ENCODE results near the gene SND1.

SND1 gene

GRCh38 chr7:127828843-127829500, 177.0 kb downstream of the SND1 start:
- H3K4me3 ChIP-seq (ENCODE audit: insufficient read depth, low read length, poor library complexity, severe bottlenecking), result no peak overlapping the region
- no peak overlapping the region for H2AFZ ChIP-seq (ENCODE audit: low read depth, low read length, severe bottlenecking)
- no peaks in the 10 kb centered on the region for H3K27me3 ChIP-seq (ENCODE audit: low read length)
- H3F3A ChIP-seq (ENCODE audit: insufficient read depth), result no peaks in the 10 kb centered on the region
- 0 out of 2 replicates have a peak, but pooled peaks cover 4% of the 10 kb centered on the region for H3K36me3 ChIP-seq (ENCODE audit: low read length)
- TF ChIP-seq EZH2phosphoT487 (conservative IDR thresholded peaks at IDR 0.05; ENCODE audit: low read length) (no peak), CTCF (IDR thresholded peaks at IDR 0.05; ENCODE audit: insufficient read depth, low read length, poor library complexity, severe bottlenecking) (no peak)
- no peak overlapping the region for H3K27ac ChIP-seq (ENCODE audit: low read depth, low read length)
- H4K20me1 ChIP-seq (ENCODE audit: low read depth, low read length), result no peaks in the 10 kb centered on the region
- H3K9me2 ChIP-seq (replicated peaks; ENCODE audit: insufficient read depth, low read length), result no peaks in the 10 kb centered on the region
- H3K9ac ChIP-seq (ENCODE audit: low read length), result no peak overlapping the region
- no peaks in the 10 kb centered on the region for H3K9me3 ChIP-seq (ENCODE audit: insufficient read depth, low read length)
- H3K4me2 ChIP-seq (ENCODE audit: low read depth, low read length, poor library complexity, severe bottlenecking), result no peak overlapping the region
- peaks cover 26% of the 10 kb centered on the region; the same call in 1 of the 2 replicates for H3K79me2 ChIP-seq (ENCODE audit: insufficient read depth, low read length)

- no peaks in the 10 kb centered on the region for H3K27me3 ChIP-seq (ENCODE audit: low read length)
- H3K4me3 ChIP-seq (ENCODE audit: insufficient read depth, low read length, poor library complexity, severe bottlenecking), result no peak overlapping the region
- H3K4me2 ChIP-seq (ENCODE audit: low read depth, low read length, poor library complexity, severe bottlenecking), result no peak overlapping the region
- H3F3A ChIP-seq (ENCODE audit: insufficient read depth), result no peaks in the 10 kb centered on the region
- no peaks in the 10 kb centered on the region for H3K9me3 ChIP-seq (ENCODE audit: insufficient read depth, low read length)
- H2AFZ ChIP-seq (ENCODE audit: low read depth, low read length, severe bottlenecking), result no peak overlapping the region
- TF ChIP-seq CTCF (IDR thresholded peaks at IDR 0.05; ENCODE audit: insufficient read depth, low read length, poor library complexity, severe bottlenecking), result no peak
- no peak for TF ChIP-seq EZH2phosphoT487 (conservative IDR thresholded peaks at IDR 0.05; ENCODE audit: low read length)
- H4K20me1 ChIP-seq (ENCODE audit: low read depth, low read length), result no peaks in the 10 kb centered on the region
- H3K79me2 ChIP-seq (ENCODE audit: insufficient read depth, low read length), result peaks cover 28% of the 10 kb centered on the region
- H3K9me2 ChIP-seq (replicated peaks; ENCODE audit: insufficient read depth, low read length), result no peaks in the 10 kb centered on the region
- H3K36me3 ChIP-seq (ENCODE audit: low read length), result peaks cover 22% of the 10 kb centered on the region
- H3K9ac ChIP-seq (ENCODE audit: low read length), result no peak overlapping the region
- no peak overlapping the region for H3K27ac ChIP-seq (ENCODE audit: low read depth, low read length)
These were observed 179.6 kb downstream of the SND1 start for GRCh38 chr7:127831318-127832219.

- H2AFZ ChIP-seq (ENCODE audit: low read depth, low read length, severe bottlenecking), result no peak overlapping the region
- H3K79me2 ChIP-seq (ENCODE audit: insufficient read depth, low read length), result peaks cover 18% of the 10 kb centered on the region
- no peaks in the 10 kb centered on the region for H3K27me3 ChIP-seq (ENCODE audit: low read length)
- TF ChIP-seq EZH2phosphoT487 (conservative IDR thresholded peaks at IDR 0.05; ENCODE audit: low read length), result no peak
- TF ChIP-seq CTCF (IDR thresholded peaks at IDR 0.05; ENCODE audit: insufficient read depth, low read length, poor library complexity, severe bottlenecking), result no peak
- no peaks in the 10 kb centered on the region for H3K9me3 ChIP-seq (ENCODE audit: insufficient read depth, low read length)
- no peak overlapping the region for H3K27ac ChIP-seq (ENCODE audit: low read depth, low read length)
- H3K4me2 ChIP-seq (ENCODE audit: low read depth, low read length, poor library complexity, severe bottlenecking), result no peak overlapping the region
- no peak overlapping the region for H3K4me3 ChIP-seq (ENCODE audit: insufficient read depth, low read length, poor library complexity, severe bottlenecking)
- H4K20me1 ChIP-seq (ENCODE audit: low read depth, low read length), result no peaks in the 10 kb centered on the region
- no peak overlapping the region for H3K9ac ChIP-seq (ENCODE audit: low read length)
- H3K36me3 ChIP-seq (ENCODE audit: low read length), result peaks cover 32% of the 10 kb centered on the region
- H3F3A ChIP-seq (ENCODE audit: insufficient read depth), result no peaks in the 10 kb centered on the region
- H3K9me2 ChIP-seq (replicated peaks; ENCODE audit: insufficient read depth, low read length), result no peaks in the 10 kb centered on the region
These were observed 180.6 kb downstream of the SND1 start for GRCh38 chr7:127832592-127832991.

Data from SU-DHL-6 (cell line).